HG03060 (cell line): Measurements from ENCODE around the gene TTC16.

Experiments used
- ATAC-seq: cut with Tn5 transposase; IDR thresholded peaks from one replicate; pipeline ENCODE4 v1.9.1; 2021; ENCODE audit warnings: low read depth, moderate number of reproducible peaks; ENCODE audit not compliant: unreplicated experiment

TTC16 gene

GRCh38 chr9:127763918-127764384, 48.1 kb downstream of the TTC16 start:
- no peak for ATAC-seq

- ATAC-seq, result no peak
Observed at GRCh38 chr9:127765418-127765817, 49.5 kb downstream of the TTC16 start.

DNA sequence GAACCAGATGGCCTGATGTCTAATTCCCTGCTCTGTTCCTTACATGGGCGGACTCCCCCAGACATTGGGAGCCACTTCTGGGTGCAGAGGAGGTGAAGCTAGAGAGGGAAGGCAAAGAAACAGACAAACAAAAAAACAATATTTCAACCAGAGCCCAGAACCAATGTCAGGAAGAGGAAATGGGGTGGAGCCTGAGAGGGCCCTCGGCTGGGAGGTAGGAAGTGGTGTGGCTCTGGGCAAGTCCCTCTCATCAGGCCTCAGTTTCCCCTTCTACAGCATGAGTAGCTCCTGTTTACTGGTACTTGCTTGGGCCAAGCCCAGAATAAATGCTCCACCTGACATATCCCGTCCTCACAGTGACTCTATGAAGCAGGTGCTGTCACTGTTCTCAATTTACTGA, 51.5 kb downstream of the TTC16 start:
- no peak for ATAC-seq

DNA sequence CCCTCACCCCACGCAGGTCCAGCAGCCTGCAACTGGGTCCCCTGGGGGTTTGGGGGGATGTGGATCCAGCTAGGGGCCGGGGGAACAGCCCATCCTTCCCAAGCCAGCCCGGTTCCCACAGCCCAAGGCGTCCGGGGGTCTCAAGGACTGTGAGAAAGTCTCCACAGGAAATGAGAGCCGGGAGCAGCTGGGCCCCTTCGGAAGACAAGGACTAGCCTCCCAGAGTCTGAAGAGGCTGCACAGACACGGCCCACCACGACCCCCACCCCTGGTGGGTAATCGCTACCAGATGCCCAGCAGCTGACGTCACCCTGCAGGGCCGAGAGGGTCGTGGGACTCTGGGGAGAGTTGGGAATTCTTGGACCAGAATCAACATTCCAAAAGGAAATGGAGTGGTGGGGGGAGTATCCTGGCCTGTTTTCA, 52.0 kb downstream of the TTC16 start:
- ATAC-seq, result no peak

DNA sequence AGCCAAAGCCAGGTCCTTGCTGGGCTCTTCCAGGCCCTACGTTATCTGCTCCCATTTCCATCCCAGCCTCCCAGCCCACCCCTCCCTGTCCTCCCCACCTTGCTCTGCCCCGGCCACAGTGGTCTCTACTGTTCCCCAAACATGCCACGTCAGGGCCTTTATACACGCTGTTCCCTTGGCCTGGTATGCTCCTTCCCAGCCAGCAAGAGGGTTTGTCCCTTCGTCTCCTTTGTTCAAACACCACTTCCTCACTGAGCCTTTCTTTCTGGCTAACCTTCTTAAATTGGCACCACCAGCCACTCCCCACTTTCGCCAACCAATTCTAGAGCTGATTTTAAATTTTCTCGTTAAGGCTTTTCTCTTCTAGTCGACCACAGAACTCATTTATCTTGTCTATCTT, 52.8 kb downstream of the TTC16 start:
- ATAC-seq, result no peak

DNA sequence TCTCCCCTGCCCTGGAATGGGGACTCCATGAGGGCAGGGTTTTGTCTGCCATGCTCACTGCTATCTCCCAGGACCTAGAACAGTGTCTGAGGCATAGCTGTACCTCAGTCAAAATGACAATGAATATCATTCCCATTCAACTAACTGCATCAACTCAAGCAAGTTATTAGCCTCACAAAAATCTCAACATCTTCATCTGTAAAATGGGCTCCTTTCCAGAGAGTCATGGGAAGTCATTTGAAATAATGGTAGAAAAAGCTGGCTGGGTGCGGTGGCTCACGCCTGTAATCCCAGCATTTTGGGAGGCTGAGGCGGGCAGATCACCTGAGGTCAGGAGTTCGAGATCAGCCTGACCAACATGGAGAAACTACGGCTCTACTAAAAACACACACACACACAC, 53.2 kb downstream of the TTC16 start:
- no peak for ATAC-seq

DNA sequence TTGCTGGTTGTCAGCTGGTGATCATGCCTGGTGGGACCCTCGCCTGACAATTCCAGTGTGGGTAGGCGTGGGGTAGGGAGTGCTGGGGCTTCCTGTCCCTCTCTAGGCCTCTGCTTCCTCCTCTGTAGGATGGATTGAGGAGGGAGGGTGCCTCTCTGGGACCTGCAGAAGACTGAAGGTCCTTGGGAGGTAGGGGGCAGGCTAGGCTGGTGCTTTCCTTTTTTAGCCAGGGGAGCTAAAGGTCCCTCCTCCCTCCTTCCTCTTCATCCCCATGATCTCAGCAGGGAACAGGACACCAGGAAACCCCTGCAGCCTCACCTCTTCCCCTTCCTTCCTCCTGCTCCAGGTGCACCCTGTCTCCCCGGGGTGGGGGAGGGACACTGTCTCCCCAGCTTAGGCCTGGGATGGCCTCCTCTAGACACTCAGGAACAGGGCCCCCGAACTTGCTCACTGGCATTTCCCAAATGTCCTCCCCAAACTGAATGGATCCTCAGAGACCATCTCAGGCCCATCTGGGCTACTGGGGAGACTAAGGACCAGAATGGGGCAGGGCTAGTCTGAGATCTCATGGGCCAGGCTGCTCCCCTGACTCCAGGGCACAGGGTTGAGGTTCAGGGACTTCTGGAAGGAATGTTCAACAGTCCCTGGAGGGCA, 54.2 kb downstream of the TTC16 start:
- no peak for ATAC-seq

GRCh38 chr9:127770583-127770904, 54.7 kb downstream of the TTC16 start:
- no peak for ATAC-seq

GRCh38 chr9:127770905-127771569, 55.2 kb downstream of the TTC16 start:
- ATAC-seq, result peak; percentile 57

DNA sequence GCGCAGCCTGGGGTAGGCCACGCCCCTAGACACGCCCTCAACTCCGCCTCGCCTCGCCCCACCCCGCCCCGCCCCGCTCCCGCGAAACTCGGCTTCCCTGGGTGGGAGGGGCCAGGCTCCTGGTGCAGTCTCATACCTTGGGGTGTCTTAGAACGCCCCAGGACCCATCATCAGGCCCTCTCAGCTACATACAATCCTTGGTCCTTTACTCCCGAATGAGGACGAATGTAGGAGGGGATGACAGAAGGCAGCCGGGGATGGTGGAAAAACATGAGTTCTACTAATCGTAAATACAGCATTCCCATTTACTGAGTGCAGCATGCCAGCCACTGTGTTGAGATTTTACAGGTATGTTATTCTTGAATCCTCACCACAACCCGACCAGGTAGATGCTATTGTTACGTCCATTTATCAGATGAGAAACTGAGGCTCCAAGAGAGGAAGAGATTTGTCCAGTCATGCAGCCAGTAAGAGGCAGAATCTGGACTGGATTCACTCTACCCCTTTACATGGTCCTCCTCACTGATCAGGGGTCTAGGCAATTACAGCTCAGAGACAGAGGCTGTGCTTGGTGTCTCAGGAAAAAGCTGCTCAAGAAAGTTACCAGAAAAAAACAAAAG, 55.8 kb downstream of the TTC16 start:
- no peak for ATAC-seq

DNA sequence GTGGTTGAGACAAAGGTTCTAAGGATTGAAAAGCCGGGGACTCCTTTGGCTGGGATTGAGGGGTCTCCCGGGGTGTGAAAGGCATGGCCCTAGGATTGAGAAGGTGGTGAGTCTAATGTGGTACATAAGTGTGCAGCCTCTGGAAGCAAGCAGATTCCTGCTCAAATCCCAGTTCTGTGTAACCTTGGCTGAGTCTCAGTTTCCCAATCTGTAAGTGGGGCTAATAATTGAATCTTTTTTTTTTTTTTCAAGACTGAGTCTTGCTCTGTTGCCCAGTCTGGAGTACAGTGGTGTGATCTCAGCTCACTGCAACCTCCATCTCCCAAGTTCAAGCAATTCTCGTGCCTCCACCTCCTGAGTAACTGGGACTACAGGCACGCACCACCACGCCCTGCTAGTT, 56.7 kb downstream of the TTC16 start:
- ATAC-seq, result no peak

DNA sequence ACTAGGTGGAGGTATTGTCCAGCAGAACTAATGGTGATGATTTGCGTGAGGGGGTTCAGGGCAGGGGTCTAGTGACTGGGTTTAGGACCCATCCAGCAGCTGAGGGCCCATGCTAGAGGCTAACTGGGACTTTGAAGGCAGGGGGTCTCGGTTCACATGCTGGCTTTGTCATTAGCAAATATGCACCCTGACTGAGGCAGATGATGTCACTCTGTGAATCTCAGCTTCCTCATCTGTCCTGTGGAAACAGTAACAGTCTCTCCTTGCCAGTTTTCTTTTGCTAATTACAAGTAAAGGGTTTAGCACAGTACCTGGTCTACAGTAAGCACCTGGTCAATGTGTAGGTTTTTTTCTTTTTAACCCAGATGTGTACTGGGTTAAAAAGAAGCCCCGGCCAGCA, 57.4 kb downstream of the TTC16 start:
- no peak for ATAC-seq

GRCh38 chr9:127773981-127774380, 58.1 kb downstream of the TTC16 start:
- ATAC-seq, result no peak

DNA sequence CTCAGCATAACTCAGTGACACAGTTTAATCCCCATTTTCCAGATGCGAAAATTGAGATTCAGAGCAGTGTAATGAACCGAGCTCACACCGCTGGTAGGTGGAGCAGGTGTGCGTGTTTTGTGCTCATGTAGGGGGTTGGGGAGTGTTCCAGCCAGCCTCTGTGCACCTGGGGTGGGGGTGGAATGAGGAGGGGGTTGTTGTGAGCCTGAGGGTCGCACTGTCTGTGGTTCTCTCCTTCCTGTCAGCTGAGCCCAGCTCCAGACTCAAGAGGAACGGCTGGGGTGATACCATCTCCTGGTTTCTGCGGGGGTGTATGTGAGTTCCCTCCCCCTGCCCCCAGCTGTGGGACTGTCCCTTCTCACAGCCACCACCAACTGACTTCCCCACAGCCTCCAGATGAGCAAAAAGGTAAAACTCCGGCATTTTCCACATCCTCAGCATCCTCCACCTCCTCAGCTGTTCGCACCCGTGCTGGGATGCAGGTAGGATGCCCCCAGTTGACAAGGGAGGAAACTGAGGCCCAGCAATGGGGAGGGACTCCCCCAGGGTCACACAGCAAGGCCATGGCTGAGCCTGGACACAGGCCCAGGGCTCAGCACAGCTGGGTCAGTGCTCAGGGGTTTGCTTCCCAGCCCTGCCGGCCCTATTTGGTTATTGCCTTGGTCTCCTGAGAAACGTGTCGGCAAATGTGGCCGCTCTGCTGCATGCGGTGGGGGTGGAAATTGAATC, 60.5 kb downstream of the TTC16 start:
- ATAC-seq, result no peak

GRCh38 chr9:127776924-127777289, 61.0 kb downstream of the TTC16 start:
- no peak for ATAC-seq

DNA sequence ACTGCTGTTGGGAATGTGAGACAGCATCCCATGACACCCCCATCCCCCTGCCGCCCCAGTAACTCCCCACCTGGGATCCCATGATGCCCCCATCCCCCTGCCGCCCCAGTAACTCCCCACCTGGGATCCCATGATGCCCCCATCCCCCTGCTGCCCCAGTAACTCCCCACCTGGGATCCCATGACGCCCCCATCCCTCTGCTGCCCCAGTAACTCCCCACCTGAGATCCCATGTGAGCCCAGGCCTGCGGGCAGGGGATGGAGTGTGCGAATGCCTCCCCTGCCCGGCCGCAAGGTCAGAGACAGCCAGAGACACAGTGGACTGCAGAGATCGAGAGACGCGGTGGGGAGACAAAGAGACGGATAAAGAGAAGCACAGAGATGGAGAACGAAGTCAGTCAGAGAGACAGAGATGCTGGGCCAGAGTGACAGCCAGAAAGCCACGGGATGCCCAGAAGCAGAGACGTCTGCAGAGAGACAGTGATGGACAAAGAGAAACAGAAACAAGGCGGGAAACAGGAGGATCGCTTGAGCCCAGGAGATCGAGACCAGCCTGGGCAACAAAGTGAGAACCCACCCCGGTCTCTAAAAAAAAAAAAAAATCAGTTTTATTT, 61.6 kb downstream of the TTC16 start:
- ATAC-seq, result no peak

- no peak for ATAC-seq
Observed at GRCh38 chr9:127778280-127779135, 62.6 kb downstream of the TTC16 start, which contains the start of gene SH2D3C. Gene SH2D3C, minus strand, starts transcription at chr9:127778666. Its CDS starts 39 bp downstream, at chr9:127778627.

DNA sequence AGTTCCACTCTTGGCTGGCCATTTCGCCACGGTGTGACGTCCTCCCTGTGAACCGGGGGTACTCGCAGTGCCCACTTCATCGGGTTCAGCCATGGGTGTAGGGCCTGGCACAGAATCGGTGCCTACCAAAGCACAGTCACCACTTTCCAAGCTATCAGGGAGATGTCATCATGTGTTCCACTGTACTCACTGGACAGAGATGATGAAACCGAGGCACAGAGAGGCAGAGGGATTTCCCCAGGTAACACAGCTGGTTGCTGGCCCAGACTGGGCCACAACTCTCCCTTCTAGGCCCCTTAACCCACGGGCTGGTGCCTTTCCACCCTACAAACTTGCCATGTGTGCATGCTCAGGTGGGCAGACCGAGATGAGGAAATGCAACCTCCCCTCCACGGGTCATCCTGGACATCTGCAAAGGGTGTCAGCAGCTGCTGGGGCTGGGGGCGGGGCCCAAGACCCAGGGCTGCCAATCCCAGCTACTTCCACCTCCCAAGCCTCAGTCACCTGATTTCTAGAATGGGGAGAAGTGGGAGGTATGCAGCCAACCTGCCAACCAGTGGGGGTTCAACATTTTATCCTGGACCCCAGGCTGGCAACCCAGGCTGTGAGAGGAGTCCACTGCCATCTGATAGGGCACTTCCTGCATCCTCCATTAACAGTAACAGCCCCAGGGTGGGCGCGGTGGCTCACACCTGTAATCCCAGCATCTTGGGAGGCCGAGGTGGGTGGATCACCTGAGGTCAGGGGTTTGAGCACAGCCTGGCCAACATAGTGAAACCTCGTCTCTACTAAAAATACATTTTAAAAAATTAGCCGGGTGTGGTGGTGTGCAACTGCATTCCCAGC, 63.5 kb downstream of the TTC16 start:
- peak; percentile 44 for ATAC-seq
